Calu3 (cell line): Measurements from ENCODE around the gene FXYD1. TPM values are rescaled to one million over a fixed set of nuclear protein-coding genes. Genes with fewer than 3 reads are reported as not detected.
"Not testable (repeated sequence)": the region's sequence is repeated elsewhere in the genome, so short reads cannot be mapped to it uniquely, and the experiment has no call there.

Experiments
- BruUV-seq: library from RNA; stranded (reverse); fragments of 400-500 nt; replicated peaks from 2 replicates; lab custom pipeline; 2021; lab: Mats Ljungman, UMichigan
- CTCF ChIA-PET: fragments of 300-600 bp; sonication (Branson Sonifier 250); formaldehyde crosslinking; loops from one replicate; lab custom pipeline; 2022; ENCODE audit warnings: antibody characterized with exemption; lab: Charles Lee
- DNase-seq: peaks from one replicate; pipeline ENCODE4 v3.0.0; 2022
- H3K27ac Mint-ChIP-seq: one replicate; pipeline ENCODE4 v1.8.0; 2022; ENCODE audit warnings: mixed read lengths; ENCODE audit not compliant: unreplicated experiment
- H3K27me3 Mint-ChIP-seq: one replicate; pipeline ENCODE4 v1.8.0; 2022; ENCODE audit warnings: mixed read lengths; ENCODE audit not compliant: unreplicated experiment
- H3K36me3 Mint-ChIP-seq: one replicate; pipeline ENCODE4 v1.8.0; 2022; ENCODE audit warnings: mild to moderate bottlenecking, moderate library complexity, mixed read lengths; ENCODE audit not compliant: insufficient read depth, unreplicated experiment
- H3K4me1 Mint-ChIP-seq: one replicate; pipeline ENCODE4 v1.8.0; 2022; ENCODE audit warnings: mild to moderate bottlenecking, low read depth, mixed read lengths; ENCODE audit not compliant: unreplicated experiment
- H3K4me3 Mint-ChIP-seq: one replicate; pipeline ENCODE4 v1.8.0; 2022; ENCODE audit warnings: mild to moderate bottlenecking, low read depth, moderate library complexity, mixed read lengths; ENCODE audit not compliant: unreplicated experiment
- H3K9me3 Mint-ChIP-seq: one replicate; pipeline ENCODE4 v1.8.0; 2022; ENCODE audit warnings: low read depth, mixed read lengths; ENCODE audit not compliant: unreplicated experiment
- intact Hi-C: fragments of 100-400 bp; cut with micrococcal nuclease; formaldehyde crosslinking; loops from one replicate; pipeline ENCODE4 v1.10.0; 2022; ENCODE audit not compliant: unreplicated experiment
- total RNA-seq: library from RNA; stranded (reverse); gene quantifications from 2 replicates; pipeline ENCODE4 v1.2.3, GENCODE V29; 2022
- TF ChIP-seq, protein P1 (sequence below): fragments of 200-600 bp; IDR thresholded peaks from one replicate; pipeline ENCODE4 v1.8.0; 2022; ENCODE audit warnings: antibody characterized with exemption; ENCODE audit not compliant: unreplicated experiment

The FXYD1 gene
- total RNA-seq, 1 experiment from 2014 or later: 1.6 TPM

DNA sequence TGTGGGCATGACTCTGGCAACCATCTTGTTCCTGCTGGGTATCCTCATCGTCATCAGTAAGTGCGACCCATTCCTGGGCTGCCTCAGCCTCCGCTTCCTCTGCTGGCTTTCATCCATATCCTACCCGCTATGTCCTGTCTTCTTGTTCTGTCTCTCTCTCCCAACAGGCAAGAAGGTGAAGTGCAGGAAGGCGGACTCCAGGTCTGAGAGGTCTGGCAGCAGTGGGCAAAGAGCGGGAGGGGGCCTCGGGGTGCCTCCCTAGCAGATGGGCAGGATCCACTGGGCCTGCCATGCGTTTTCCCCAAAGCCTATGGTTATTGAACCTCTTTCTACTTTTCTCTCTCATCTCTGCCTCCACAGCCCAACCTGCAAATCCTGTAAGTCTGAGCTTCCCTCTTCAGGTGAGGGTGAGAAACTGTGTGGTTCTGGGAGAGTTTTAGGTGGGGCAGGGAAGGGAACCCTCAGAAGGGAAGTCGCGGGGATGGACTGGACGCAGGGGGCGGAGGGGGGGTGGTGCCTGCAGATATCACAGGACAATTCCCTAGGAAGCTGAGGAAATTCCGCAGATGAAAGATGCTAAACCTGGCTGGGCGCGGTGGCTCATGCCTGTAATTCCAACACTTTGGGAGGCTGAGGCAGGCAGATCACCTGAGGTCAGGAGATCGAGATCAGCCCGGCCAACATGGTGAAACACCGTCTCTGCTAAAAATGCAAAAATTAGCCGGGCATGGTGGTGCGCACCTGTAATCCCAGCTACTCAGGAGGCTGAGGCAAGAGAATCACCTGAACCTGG is 12.8 kb downstream of the FXYD1 start:
- peaks cover 28% of the 10 kb centered on the region for H3K36me3 Mint-ChIP-seq
- intact Hi-C loops: no loop called here
- CTCF ChIA-PET: no interaction called here
- TF ChIP-seq, protein P1, sequence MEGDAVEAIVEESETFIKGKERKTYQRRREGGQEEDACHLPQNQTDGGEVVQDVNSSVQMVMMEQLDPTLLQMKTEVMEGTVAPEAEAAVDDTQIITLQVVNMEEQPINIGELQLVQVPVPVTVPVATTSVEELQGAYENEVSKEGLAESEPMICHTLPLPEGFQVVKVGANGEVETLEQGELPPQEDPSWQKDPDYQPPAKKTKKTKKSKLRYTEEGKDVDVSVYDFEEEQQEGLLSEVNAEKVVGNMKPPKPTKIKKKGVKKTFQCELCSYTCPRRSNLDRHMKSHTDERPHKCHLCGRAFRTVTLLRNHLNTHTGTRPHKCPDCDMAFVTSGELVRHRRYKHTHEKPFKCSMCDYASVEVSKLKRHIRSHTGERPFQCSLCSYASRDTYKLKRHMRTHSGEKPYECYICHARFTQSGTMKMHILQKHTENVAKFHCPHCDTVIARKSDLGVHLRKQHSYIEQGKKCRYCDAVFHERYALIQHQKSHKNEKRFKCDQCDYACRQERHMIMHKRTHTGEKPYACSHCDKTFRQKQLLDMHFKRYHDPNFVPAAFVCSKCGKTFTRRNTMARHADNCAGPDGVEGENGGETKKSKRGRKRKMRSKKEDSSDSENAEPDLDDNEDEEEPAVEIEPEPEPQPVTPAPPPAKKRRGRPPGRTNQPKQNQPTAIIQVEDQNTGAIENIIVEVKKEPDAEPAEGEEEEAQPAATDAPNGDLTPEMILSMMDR: no peak
- peaks cover 17% of the 10 kb centered on the region for H3K4me1 Mint-ChIP-seq
- H3K9me3 Mint-ChIP-seq: no peaks in the 10 kb centered on the region
- BruUV-seq: no TSS peak
- DNase-seq: no peak
- H3K4me3 Mint-ChIP-seq: no peak overlapping the region
- H3K27me3 Mint-ChIP-seq: no peaks in the 10 kb centered on the region
- no peak overlapping the region for H3K27ac Mint-ChIP-seq

DNA sequence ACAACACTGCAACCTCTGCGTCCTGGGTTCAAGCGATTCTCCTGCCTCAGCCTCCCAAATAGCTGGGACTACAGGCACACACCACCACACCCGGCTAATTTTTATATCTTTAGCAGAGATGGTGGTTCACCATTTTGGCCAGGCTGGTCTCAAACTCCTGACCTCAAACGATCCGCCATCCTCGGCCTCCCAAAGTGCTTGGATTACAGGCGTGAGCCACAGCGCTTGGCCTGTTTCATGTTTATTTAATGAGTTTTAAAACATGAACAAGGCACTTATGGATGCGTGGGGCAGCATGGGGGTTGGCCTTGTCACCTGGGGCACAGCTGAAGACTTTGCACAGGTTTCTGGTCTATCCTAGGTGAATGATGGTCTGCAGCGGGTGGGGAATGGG is 14.5 kb downstream of the FXYD1 start:
- H3K36me3 Mint-ChIP-seq: peaks cover 44% of the 10 kb centered on the region
- BruUV-seq, H3K27me3 Mint-ChIP-seq, intact Hi-C loops, H3K9me3 Mint-ChIP-seq, DNase-seq: not testable (repeated sequence)
- CTCF ChIA-PET: interaction anchor here (0.6 to 1.5 kb wide), 6 partner anchors 8 to 199 kb away, joined by 3 to 9 read pairs (median 4); no protein-coding TSS in a partner anchor
- peaks cover 30% of the 10 kb centered on the region for H3K4me1 Mint-ChIP-seq
- H3K27ac Mint-ChIP-seq: peak overlapping the region; percentile 96
- H3K4me3 Mint-ChIP-seq: peak overlapping the region; percentile 99

DNA sequence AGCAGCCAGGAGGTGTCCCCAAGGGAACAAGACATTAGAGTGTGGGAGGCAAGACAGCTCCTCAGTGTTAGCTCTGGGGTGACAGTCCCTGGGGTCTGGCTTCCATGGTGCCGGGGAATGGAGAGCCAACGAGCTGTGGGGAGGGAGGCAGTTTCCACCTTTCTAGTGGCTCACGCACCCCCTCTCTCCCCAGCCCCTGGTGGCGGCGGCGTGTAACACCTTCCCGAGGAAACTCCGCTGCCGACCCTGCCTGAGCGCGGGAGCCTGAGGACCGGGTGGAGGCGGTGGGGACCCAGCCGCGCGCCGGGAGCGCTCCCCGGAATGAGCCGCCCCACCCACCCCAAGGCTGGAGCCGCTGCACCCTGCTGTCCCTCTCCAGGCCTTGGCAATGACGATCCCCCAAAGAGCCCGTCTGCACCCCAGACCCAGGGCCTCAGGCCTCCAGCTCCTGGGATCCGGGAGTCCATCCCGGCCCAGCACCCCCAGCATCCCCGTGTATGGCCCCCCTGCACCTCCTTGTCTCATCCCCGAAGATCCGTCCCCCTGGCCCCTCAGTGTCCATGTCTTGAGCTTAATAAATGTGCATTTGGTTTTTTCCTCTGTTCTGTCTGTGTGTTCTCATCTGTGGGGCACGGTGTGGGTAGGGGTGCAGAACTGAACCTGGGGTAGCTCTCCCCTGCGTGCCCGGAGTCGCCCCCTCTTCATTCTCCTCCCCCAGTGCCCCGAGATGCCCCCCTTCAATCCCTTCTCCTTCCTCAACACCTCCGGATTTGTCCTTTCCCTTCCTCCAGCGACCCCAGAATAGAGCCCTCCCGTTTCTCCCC is 15.3 kb downstream of the FXYD1 start:
- peak; percentile 88 for DNase-seq
- Mint-ChIP-seq H3K9me3 (no peaks in the 10 kb centered on the region), H3K4me3 (peak overlapping the region; percentile 99), H3K36me3 (peaks cover 52% of the 10 kb centered on the region), H3K27ac (peak overlapping the region; percentile 96), H3K4me1 (peaks cover 36% of the 10 kb centered on the region), H3K27me3 (no peaks in the 10 kb centered on the region)
- CTCF ChIA-PET: interaction anchor here (0.6 to 1.5 kb wide), 14 partner anchors 9 to 110 kb away, joined by 3 to 9 read pairs (median 4); partner anchors contain the start of gene FXYD3
- no TSS peak for BruUV-seq
- intact Hi-C loops: no loop called here
- TF ChIP-seq, protein P1: peak; percentile 87

GRCh38 chr19:35154525-35155406 is 16.1 kb downstream of the FXYD1 start, which contains the start of gene FXYD5:
Gene FXYD5 (plus strand): TSS chr19:35154735. CDS start chr19:35155551, 816 bp downstream.
- no peaks in the 10 kb centered on the region for H3K9me3 Mint-ChIP-seq
- peak within 1 kb of the TSS; percentile 96 for H3K27ac Mint-ChIP-seq
- H3K27me3 Mint-ChIP-seq: no peaks in the 10 kb centered on the region
- peak; percentile 83 for DNase-seq
- CTCF ChIA-PET: interaction anchor here (0.6 to 1.5 kb wide), 7 partner anchors 10 to 110 kb away, joined by 3 to 7 read pairs (median 5); partner anchors contain the start of gene FXYD3
- BruUV-seq: no TSS peak
- H3K4me1 Mint-ChIP-seq: peaks cover 36% of the 10 kb centered on the region
- intact Hi-C loops: no loop called here
- peak within 1 kb of the TSS; percentile 99 for H3K4me3 Mint-ChIP-seq
- H3K36me3 Mint-ChIP-seq: peaks cover 60% of the 10 kb centered on the region
- TF ChIP-seq, protein P1: no peak
